Inflammatory macrophage (primary cell): ENCODE measurements around the gene NEGR1.
A peak's percentile ranks its signal among the peaks of the same experiment; 100 is the strongest.

Experiments
- DNase-seq, 2 donors: peaks; one replicate each; pipeline ENCODE4 v3.0.0-alpha.2; 2020 to 2022

Gene NEGR1

DNA sequence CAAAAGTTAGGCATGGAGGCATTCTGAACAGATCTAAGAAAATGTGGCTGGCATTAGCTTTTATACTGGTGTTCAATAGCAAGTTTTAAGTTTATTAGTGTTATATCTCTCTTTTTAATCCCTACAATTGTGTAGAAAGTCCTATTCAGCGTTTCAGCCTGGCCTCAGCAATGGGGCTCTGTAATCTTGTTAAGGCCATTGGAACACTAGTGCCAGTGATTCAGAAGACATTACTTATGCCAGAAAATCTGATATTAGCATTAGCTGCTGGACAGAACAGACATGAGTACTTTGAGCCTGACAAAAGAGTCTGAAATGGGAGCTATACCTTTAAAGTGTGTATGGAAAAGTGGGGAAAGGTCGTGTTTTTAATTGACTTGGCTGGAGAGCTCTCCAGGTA, 167.0 kb downstream of the NEGR1 start:
- DNase-seq: no peak

DNA sequence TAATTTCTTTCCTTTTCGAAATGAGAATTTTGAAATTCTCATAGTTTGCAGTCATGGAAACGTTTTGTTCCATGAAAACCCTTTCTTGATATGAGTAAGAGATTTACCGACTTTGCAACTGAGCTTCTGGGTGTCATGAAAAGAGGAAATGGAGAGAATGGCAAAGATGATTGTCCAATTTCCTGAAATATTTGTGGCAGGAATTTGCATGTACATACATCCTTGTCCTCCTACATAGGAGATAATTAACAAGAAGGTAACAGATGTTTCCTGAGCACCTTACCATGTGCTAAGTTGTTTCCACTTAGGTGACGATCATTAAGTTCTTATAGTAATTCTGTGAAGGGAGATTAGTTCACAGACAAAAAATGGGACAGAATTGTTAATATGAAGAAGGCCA, 170.7 kb downstream of the NEGR1 start:
- no peak for DNase-seq

DNA sequence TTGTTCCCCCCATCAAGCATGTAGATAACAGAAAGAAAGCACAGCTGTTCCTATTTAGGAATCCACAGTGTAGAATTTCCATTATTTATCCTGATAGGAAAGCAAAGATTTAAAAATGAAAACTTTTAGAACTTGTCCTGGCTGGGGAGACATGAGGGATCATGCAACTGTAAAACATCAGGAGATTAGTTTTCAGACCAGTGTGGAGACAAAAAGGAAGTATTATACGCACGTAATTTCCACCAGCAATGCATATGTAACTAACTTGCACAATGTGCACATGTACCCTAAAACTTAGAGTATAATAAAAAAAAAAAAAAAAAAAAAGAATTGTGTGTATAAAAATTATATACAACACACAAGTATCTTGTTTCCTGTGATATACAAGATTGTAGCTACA, 172.4 kb downstream of the NEGR1 start:
- peak in 1 of 2 donors; percentile 3 for DNase-seq

DNA sequence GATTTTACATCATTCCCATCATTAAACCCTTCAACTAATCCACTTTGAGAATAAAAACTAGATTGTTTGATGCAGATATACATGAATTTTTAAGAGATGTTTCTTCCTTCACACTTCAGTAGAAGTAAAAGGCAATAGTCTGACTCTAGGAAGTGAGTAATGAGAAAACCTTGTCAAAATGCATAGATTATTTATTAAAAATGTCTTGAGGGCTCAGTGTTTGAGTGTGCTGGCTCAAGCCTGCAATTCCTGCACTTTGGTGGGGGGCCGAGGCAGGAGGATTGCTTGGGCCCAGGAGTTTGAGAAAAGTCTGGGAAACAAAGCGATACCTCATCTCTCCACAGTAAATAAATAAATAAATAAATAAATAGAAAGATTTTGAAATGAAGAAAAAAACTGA, 177.1 kb downstream of the NEGR1 start:
- no peak for DNase-seq

DNA sequence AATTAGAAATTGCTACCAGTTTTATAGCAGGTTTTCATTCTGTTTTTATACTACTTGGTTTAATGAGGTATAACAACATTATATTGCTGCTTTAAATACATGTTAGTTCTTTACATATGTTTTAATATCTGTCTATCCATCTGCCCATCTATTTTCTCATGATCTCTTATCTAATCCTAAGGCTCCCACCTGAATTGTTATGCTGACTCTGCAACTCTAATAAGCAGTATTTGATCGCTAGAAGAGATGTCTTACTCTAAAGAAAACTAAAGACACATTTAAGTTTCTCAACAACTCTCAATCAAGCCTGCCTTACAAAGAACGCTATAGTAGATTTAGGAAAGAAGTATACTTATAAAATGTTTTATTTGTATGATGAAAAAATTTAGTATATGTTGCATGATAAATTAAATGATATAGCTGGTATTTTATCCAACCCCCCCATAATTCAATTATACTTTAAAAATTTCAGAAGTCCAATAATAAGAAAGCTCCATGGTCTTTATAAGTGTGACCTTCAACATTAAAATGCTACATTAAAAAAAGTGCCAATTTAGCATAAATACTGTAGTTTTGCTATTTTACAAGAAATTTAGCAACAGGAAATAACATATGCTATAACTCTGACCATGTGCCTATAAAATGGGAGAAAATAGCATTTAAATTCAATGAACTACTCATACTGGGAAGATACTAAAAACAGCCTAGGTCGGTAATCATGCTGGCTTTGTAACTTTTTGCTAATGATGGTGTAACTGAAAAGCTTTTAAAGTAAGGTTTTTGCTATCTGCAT, 180.3 kb downstream of the NEGR1 start:
- no peak for DNase-seq

DNA sequence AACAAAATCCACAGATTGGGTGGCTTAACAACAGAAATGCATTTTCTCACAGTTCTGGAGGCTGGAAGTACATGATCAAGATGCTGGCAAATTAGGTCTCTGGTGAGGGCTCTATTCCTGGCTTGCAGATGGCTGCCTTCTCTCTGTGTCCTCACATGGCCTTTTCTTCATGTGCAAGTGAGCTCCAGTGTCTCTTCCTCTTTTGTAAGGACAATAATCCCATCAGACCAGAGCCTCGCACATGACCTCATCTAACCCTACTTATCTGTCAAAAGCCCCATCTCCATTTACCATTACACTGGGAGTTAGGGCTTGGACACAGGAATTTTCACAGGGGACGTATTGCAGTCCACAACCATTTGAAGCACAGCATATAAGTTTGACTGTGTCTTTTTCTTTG, 181.6 kb downstream of the NEGR1 start:
- DNase-seq: peak; percentile 14 to 21

DNA sequence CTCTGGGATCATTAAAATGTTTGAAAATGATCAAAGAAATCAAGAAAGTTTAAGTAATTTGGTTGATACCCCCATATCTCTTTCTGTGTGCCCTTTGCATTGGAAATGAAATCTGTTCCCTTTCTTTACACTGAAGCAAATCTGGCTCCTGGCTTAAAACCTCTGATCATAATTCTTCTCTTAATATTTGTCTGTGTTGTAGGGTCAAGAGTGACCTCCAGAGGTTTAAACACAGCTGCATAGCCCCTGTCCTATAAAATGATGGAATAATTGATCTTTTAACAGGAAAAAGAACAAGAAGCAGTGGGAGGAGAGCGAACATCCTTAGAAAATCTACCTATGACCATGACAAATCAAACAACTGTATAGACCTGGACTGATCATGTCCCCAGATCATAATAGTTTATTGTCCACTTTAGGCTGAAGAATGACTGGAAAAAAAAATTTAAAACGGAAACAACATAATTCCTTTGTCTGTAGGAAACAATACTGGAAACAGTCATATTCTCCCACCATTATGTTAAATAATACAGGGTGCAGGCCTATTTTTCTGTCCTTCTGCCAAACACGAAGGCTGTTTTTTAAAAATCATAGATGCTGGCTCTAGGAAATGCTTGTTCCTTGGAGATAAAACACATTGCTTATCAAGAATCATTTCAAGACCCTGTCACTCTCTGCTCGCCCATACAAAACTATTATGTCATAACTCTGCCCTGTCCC, 184.3 kb downstream of the NEGR1 start:
- no peak for DNase-seq

DNA sequence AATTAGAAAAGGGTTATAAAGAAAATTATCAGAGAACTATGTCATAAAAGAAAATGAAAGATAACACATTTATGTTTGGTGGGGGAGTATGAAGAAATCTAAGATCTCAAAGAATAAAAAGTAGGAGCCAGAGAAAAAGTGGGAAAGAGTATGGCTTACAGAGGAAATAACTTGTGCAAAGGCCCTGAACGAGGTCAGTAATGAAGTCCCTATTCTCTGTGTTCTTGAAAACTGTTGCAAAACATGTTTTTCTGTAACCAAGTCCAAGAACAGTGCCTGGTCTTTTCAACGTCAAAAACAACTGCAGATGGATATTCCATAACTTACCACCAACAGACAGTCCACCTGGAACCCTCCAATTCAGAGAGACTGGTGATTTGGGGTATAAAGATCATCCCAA, 188.1 kb downstream of the NEGR1 start:
- DNase-seq: no peak

DNA sequence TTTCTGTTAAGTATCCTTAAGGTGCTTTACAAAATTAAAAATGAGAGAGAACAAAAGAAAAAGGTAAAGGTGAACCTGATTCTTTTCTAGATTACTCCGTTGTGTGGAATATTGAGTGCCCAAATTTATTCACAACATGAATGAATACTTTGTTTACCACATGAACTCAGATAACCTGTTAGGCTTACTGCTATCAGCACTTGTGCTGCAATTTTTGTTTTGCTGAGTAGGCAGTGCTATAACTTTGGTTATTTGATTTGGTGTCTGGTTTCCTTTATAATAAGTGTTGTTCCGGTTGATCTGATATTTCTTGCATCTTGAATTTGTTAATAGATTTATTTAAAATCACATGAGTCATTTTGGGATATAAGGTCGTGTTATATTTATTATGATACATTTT, 195.9 kb downstream of the NEGR1 start:
- no peak for DNase-seq

DNA sequence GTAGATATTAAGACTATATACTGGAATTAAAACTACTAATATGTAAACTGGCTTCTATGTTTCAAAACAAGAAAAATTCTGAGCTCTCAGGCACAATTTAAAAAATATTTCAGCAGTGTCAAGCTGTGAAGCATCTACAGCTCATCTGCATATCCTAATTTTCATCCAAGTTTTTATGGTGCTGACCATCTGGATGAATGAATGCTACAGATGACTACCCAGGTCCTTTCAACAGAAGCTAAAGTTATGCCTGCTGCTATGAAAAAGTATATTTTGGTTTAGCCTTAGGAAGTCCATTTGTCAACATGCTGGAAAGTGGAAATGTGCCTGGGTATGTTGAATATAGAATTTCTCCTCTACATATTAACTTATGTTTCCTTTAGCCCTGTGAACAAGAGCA, 206.9 kb downstream of the NEGR1 start:
- no peak for DNase-seq

DNA sequence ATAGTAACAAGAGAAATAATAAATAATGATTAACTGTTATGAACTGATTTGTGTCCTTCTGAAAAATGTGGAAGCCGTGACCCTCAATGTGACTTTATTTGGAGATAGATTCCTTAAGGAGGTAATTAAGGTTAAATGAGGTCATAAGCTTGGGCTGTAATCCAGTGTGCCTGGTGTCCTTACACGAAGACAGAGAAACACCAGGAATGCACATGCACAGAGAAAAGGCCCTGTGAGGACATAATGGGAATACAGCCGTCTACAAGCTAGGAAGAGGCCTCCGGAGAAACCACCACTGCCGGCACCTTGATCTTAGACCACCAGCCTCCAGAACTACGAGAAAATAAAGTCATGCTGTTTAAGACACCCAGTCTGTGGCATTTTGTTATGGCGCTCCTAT, 215.9 kb downstream of the NEGR1 start:
- DNase-seq: no peak

DNA sequence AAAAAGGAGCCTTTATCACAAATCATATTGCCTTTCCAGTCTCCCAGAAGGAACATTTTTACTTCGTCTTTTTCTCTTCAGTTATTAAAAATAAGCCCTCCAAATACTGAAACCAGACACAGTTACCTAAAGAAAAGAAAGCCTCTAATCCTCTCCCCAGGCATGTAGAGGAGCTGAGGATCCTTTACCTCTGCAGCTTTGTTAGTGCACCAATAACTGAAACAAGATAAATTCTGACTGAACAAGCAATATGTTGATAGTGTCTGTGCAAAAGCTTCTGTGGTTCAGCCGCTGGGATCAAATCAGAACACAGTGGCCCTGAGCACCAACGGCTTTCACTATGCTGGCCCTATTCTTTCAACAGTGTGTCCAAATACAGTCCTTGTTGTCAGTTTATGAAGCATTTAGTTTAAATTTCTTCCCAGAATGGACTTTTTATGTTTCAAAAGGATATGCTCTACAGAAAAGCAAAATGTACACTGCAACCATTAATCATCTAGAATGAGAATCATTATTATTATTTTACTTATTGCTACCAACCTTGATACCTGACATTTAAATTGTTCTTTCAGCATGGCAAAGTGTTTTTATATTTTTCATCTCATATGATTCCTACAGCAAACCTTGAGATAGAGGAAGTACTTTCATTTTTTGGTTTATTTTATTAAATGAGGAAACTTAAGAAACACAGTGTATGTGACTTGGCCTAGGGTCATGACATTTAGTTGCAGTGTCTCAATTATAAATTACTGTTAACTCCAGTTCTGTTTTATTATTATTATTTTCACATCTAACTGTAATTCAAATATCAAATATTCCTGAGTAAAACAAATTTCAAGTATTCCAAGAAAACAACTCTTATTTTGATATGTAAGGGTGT, 217.9 kb downstream of the NEGR1 start:
- DNase-seq: peak; percentile 6 to 58

DNA sequence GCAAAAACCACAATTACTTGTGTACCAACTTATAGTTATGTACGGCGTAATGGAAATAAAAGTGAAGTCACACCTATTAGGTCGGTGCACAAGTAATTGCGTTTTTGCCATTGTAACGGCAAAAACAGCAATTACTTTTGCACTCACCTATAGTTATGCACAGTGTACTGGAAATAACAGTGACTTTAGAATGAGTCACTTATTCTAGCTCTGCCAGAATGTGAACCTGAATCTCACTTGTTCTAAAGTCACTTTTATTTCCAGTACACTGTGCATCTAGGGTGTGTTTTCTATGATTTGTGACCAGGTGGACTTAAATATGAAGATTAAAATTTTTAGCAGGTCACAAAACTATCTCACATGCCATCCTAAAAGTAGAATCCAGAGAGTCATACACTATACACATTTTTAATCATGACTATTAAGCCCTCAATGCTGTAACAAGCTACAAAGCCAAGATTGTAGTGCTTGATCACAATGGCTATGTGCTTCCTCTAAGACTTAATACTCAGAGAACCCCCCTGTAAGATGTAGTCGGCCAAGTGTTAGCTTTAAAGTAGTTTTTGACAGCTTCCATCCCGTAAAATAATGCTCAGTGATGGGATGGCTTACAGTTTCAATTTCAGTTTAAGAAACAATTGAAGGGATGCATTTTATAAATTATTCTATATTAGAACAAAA, 218.8 kb downstream of the NEGR1 start:
- no peak for DNase-seq

DNA sequence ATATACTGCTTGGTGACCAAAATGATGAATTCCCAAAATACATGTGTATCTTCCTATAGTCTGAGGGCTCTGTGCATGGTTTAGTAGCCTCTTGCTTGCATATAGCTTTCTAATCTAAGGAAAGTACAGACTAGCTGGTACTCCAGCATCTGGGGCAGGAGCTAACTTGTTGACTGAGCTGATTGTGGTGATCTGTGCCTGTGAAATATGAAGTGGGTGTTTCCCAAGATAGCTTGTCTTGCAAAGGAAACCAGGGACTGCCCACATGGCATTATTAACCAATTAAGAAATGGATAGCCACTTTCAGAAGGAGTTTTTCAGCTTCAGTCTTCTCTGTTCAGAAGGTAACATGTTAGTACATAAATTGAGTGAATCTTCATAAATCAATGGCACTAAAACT, 219.8 kb downstream of the NEGR1 start:
- peak; percentile 63 to 68 for DNase-seq

DNA sequence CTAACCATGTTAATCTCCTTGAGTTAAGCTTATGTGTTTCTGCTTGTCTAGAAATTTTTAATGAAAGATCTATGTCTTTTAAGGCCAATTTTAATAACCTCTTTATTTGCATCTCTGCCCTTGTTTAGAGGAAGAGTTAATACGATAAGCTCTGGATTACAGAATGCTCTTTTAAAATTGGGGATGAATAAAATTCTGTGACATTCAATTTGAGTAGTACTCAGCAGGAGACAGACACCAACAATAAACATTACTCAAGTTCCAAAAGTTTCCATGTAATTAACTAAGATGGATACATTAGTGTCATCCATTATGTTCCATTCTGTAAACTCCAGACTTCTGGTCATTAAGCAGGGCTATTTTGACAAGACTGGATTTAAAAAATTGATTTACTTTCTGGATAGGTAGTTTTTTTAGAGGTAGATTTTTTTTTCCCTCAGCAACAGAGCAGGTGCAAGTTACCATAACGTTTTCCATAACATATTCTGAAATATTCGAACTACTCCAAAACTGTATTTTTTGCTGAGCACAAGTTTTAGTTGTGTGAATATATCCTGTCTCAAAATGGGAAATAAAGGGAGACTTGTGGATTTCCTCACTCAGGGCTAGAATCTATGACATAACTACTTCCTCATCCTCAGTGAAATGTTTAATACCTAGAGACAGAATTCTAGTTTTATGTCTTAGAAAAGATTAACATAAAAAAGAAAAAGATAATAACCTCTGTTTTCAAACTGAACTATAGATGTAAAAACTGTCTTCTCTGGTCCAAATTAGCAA, 221.7 kb downstream of the NEGR1 start:
- peak; percentile 17 to 58 for DNase-seq

DNA sequence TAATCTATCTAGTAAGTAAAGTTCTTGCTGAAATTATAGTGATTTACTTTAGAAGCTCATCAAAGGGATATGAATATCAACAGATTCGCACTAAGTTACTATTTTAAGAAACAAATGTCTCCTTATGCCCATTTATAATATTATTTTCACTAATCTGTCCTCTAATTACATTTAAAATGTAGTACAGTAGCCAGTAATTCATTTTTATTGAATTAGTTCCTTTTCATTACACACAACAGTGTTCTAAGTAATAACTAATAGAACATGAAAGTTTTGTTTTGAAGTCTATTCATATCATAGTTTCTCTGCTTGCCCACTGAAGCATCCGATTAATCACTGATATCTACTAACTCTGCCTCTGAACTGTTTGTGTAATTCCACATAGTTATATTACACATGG, 225.8 kb downstream of the NEGR1 start:
- DNase-seq: no peak

DNA sequence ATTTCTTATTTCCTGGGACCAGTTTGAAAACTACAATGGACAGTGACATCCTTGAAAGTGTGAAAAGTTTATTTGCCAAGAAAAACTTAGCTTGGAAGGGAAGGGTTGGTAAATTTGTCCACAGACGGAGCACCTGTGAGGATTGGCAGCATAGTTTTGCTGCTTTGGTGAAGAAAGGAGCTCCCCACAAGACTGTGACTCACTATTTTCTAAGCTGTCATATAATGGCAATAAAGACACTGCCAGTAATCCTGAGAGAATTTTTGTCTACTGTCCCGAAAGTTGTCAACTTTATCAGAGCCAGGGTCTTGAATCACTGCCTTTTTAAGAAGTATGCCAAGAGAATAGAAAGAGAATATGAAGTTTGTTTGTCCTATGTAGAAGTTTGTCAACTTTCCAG, 230.8 kb downstream of the NEGR1 start:
- no peak for DNase-seq

DNA sequence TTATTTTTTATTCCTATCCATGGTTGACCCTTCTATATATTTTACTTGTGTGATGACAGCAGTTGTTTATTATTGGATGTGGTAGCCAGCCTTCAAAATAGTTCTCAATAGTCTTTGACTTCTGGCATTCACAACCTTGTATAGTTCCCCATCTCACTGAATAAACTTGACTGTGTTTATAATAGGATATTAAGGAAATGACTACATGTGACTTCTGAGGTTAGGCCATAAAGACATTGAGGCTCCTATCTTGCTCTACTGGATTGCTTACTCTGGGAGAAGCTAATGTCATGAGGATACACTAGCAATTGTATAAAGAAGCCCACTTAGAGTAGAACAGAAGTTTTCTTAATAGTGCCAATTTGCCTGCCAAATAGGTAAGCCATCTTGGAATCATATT, 231.8 kb downstream of the NEGR1 start:
- DNase-seq: no peak

DNA sequence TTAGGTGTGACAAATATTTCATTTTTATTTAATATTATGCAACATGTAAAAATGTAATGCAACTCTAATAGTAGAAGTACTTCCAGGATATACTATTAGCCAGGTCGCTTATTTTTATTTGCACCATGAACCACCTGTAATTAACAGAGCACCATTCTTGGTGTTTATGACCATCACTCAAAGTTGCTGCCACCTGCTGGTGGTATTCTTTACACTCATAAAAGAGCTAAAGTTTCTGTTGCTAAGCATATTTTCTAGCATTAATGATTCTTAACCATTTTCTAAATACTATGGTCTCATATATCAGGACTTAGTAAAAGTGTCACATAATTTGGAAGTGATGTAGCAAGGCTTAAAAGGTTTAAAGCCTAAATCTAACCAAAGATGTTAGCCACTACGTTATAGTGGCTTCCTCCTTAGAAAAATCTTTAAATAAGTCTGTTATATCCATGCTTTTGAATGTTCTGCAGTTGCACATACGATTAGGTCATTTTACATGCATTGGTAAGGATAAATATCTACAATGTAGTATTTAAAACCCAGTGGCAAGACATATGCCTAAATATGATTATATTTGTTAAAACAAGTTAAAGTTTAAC, 244.5 kb downstream of the NEGR1 start:
- peak; percentile 46 to 58 for DNase-seq

DNA sequence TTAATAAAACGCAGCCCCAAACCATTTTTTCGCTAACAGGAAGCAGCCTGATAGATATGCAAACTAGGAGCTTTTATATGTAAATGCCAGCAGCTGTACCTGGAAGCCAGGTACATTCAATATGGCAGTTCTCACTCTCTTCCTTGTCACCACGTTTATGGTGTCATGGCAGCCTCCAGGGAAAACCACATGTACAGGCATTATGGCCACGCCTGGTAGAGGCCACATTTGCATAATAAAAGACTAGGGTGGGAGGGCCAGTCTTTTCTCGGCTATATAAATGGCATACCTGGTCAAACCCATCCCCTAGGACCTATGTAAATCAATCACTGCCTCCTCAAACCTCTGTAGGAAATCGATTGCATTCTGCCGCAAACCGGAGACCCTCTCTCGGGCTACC, 247.5 kb downstream of the NEGR1 start:
- no peak for DNase-seq
